Erythroblast (primary cell): Measurements from ENCODE around the gene CD74.

ENCODE experiments used
- GATA1 ChIP-seq: IDR thresholded peaks from 2 replicates; pipeline ENCODE4 v1.6.1; 2011; ENCODE audit warnings: low read depth, mild to moderate bottlenecking, control low read depth, low read length, moderate library complexity
- POLR2A ChIP-seq: IDR thresholded peaks from 2 replicates; pipeline ENCODE4 v1.6.1; 2011; ENCODE audit warnings: mild to moderate bottlenecking, low read length

DNA sequence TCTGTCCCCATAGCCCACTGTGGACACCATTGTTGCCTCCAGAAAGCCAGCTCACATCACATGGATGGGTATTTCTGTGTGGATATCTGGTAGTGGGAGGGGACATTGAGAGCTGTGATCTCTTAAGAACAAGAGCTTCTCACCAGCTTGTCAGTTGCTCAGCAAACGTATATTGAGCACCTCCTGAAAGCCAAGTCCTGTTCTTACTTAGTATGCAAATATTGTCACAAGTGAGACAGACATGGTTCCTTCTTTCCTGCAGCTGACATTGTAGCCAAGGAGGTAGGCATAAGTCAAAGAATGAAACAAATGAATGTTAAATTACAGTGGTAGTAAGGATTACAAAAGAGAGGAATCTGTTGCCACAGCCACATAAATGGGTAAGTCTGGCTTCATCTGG, 51.4 kb downstream of the CD74 start:
- no peak for TF ChIP-seq POLR2A
- no peak for TF ChIP-seq GATA1
